DOHH2 (cell line): ENCODE data around the gene DHX16.

Experiments used
- H3F3A ChIP-seq: fragments of 200-600 bp; sonication (generic), shearing (Covaris generic); 2 replicates; pipeline ENCODE4 v1.6.0; 2016; ENCODE audit warnings: antibody characterized with exemption, mild to moderate bottlenecking; ENCODE audit not compliant: control insufficient read depth, insufficient read depth
- H3K27ac ChIP-seq: fragments of 200-600 bp; sonication (generic); 2 replicates; pipeline ENCODE4 v1.5.1; 2014; ENCODE audit warnings: low read depth, mild to moderate bottlenecking, low read length, moderate library complexity
- H3K27me3 ChIP-seq: fragments of 200-600 bp; sonication (generic); 2 replicates; pipeline ENCODE4 v1.6.1; 2014; ENCODE audit warnings: mild to moderate bottlenecking, low read length, mixed read lengths; ENCODE audit not compliant: control insufficient read depth
- H3K36me3 ChIP-seq: fragments of 200-600 bp; sonication (generic); 2 replicates; pipeline ENCODE4 v1.6.1; 2014; ENCODE audit warnings: mild to moderate bottlenecking, low read length, moderate library complexity, mixed read lengths; ENCODE audit not compliant: control insufficient read depth
- H3K4me1 ChIP-seq: fragments of 200-600 bp; sonication (generic); 2 replicates; pipeline ENCODE4 v1.6.1; 2014; ENCODE audit warnings: mild to moderate bottlenecking, low read length, mixed read lengths; ENCODE audit not compliant: control insufficient read depth
- H3K4me2 ChIP-seq: fragments of 200-600 bp; sonication (generic); 2 replicates; pipeline ENCODE4 v1.6.0; 2014; ENCODE audit warnings: mild to moderate bottlenecking, low read length, moderate library complexity
- H3K4me3 ChIP-seq: fragments of 200-600 bp; sonication (generic); 2 replicates; pipeline ENCODE4 v1.5.1; 2014; ENCODE audit warnings: mild to moderate bottlenecking, low read length, mixed read lengths
- H3K79me2 ChIP-seq: fragments of 200-600 bp; sonication (generic); 2 replicates; pipeline ENCODE4 v1.6.1; 2014; ENCODE audit warnings: mild to moderate bottlenecking, low read length, mixed read lengths; ENCODE audit not compliant: control insufficient read depth
- H3K9me2 ChIP-seq: fragments of 200-600 bp; sonication (generic); replicated peaks from 2 replicates; pipeline ENCODE4 v1.6.1; 2014; ENCODE audit warnings: mild to moderate bottlenecking, low read length, mixed read lengths; ENCODE audit not compliant: control insufficient read depth
- H3K9me3 ChIP-seq: fragments of 200-600 bp; sonication (generic); 2 replicates; pipeline ENCODE4 v1.6.1; 2014; ENCODE audit warnings: antibody characterized with exemption, low read length, mixed read lengths; ENCODE audit not compliant: control insufficient read depth, insufficient read depth
- H4K20me1 ChIP-seq: fragments of 200-600 bp; sonication (generic); 2 replicates; pipeline ENCODE4 v1.6.0; 2014; ENCODE audit warnings: low read depth, mild to moderate bottlenecking, antibody characterized with exemption, low read length, moderate library complexity; ENCODE audit not compliant: control insufficient read depth, insufficient read depth
- CTCF ChIP-seq: fragments of 200-600 bp; sonication (generic); IDR thresholded peaks from one replicate; pipeline ENCODE4 v1.5.1; 2014; ENCODE audit warnings: antibody characterized with exemption, mild to moderate bottlenecking, low read depth, low read length; ENCODE audit not compliant: poor library complexity, severe bottlenecking
- EZH2phosphoT487 ChIP-seq: fragments of 200-600 bp; sonication (generic); IDR thresholded peaks from 2 replicates; pipeline ENCODE4 v1.6.1; 2017; ENCODE audit warnings: borderline replicate concordance, mild to moderate bottlenecking, antibody characterized with exemption, low read length, moderate library complexity, mixed read lengths

Gene DHX16

GRCh38 chr6:30611150-30611855, 61.5 kb downstream of the DHX16 start:
- Histone ChIP-seq H3K36me3 (peaks cover 93% of the 10 kb centered on the region), H3K4me2 (no peak overlapping the region), H3K4me3 (no peak overlapping the region), H3K27ac (no peak overlapping the region), H4K20me1 (peaks cover 20% of the 10 kb centered on the region), H3F3A (peaks cover 38% of the 10 kb centered on the region), H3K9me3 (no peaks in the 10 kb centered on the region), H3K4me1 (peaks cover 29% of the 10 kb centered on the region), H3K9me2 (no peaks in the 10 kb centered on the region), H3K27me3 (no peaks in the 10 kb centered on the region), H3K79me2 (peaks cover 66% of the 10 kb centered on the region)
- TF ChIP-seq CTCF (no peak), EZH2phosphoT487 (no peak)

- Histone ChIP-seq H3K36me3 (peaks cover 93% of the 10 kb centered on the region), H3K27ac (no peak overlapping the region), H3K27me3 (no peaks in the 10 kb centered on the region), H3K4me2 (no peak overlapping the region), H3K9me3 (no peaks in the 10 kb centered on the region), H3F3A (peaks cover 27% of the 10 kb centered on the region), H3K4me3 (no peak overlapping the region), H3K9me2 (no peaks in the 10 kb centered on the region), H3K79me2 (peaks cover 54% of the 10 kb centered on the region), H4K20me1 (peaks cover 16% of the 10 kb centered on the region), H3K4me1 (peaks cover 29% of the 10 kb centered on the region)
- no peak for TF ChIP-seq CTCF
- no peak for TF ChIP-seq EZH2phosphoT487
Observed at GRCh38 chr6:30610065-30610464, 62.7 kb downstream of the DHX16 start.

- Histone ChIP-seq H3K27ac (no peak overlapping the region), H3F3A (peaks cover 26% of the 10 kb centered on the region), H3K9me3 (no peaks in the 10 kb centered on the region), H4K20me1 (no peaks in the 10 kb centered on the region), H3K36me3 (peaks cover 93% of the 10 kb centered on the region), H3K4me1 (no peaks in the 10 kb centered on the region), H3K27me3 (no peaks in the 10 kb centered on the region), H3K9me2 (no peaks in the 10 kb centered on the region), H3K79me2 (no peaks in the 10 kb centered on the region), H3K4me3 (no peak overlapping the region), H3K4me2 (no peak overlapping the region)
- TF ChIP-seq EZH2phosphoT487 (no peak), CTCF (no peak)
Observed at GRCh38 chr6:30603961-30604360, 68.8 kb downstream of the DHX16 start.
